ENCODE data around the gene FAM76A.
"Not testable (repeated sequence)": the region's sequence is repeated elsewhere in the genome, so short reads cannot be mapped to it uniquely, and the experiment has no call there.

The FAM76A gene

GRCh38 chr1:27726173-27727044, 648 bp downstream of the FAM76A start:
- peak; percentile 18 to 83 (median 78) for DNase-seq

DNA sequence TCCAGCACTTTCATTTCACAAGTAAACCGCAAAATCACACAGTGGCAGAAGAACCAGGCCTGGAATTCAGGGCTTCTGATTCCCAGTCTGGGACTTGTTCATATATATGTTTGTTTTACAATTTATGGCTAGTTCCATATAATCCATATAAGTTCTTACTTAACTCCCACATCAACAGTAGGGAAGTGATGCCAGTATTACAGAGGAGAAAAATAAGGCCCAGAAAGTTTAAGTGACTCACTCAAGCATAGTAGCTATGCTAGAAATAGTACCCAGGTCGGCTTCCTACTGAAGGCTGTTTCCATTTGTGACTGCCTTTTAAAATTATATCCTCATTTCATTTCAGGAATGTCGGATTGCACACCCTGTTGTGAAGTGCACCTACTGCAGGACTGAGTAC, 1.4 kb downstream of the FAM76A start:
- no peak for DNase-seq

DNA sequence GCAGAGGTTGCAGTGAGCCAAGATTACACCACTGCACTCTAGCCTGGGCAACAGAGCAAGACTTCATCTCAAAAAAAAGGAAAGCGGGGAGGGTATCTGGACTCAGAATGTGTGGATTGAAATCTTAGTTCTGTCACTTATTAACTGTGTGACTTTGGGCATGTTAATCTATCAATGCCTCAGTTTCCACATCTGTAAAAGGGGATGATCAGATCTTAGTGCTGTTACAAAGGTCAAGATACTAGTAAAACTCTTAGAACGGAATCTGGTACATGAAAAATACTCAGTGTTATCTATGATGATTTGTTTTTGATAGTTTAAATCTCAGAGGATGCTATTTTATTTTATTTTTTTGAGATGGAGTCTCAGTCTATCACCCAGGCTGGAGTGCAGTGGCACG, 10.5 kb downstream of the FAM76A start:
- no peak for DNase-seq

DNA sequence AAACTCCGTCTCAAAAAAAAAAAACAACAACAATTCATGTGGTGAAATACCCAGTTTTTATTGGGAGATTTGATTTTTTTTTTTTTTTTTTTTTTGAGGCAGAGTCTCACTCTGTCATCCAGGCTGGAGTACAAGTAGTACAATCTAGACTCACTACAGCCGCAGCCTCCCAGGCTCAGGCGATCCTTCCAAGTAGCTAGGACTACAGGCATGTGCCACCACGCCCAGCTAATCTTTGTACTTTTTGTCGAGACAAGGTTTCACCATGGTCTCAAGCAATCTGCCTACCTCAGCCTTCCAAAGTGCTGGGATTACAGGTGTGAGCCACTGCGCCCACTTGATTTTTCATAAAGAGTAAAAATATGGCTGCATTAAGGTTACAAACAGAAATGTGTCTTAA, 15.4 kb downstream of the FAM76A start:
- no peak for DNase-seq

GRCh38 chr1:27744556-27744955, 18.8 kb downstream of the FAM76A start:
- no peak for DNase-seq

GRCh38 chr1:27745466-27745865, 19.7 kb downstream of the FAM76A start:
- no peak for DNase-seq

- DNase-seq: peak; percentile 11 to 65 (median 20)
Measured at GRCh38 chr1:27752360-27752759, 26.6 kb downstream of the FAM76A start.

GRCh38 chr1:27755286-27755685, 29.5 kb downstream of the FAM76A start:
- DNase-seq: no peak

GRCh38 chr1:27755865-27756264, 30.1 kb downstream of the FAM76A start:
- DNase-seq: no peak

DNA sequence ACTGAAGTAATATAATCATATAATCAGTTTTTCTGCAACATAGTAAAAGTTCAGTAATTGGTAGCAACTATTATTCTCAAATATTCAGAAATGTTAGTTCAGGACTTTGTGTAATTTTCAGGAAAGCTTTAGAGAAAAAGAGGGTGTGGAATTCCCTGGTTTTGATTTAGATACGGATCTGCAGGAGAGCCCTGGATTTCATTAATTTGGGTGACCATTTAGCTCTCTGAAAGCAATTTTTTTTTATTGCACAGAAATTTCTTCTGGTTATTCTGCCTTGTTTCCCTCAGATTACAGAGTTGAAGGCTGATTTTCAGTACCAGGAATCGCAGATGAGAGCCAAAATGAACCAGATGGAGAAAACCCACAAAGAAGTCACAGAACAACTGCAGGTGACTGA, 33.5 kb downstream of the FAM76A start:
- no peak for DNase-seq

DNA sequence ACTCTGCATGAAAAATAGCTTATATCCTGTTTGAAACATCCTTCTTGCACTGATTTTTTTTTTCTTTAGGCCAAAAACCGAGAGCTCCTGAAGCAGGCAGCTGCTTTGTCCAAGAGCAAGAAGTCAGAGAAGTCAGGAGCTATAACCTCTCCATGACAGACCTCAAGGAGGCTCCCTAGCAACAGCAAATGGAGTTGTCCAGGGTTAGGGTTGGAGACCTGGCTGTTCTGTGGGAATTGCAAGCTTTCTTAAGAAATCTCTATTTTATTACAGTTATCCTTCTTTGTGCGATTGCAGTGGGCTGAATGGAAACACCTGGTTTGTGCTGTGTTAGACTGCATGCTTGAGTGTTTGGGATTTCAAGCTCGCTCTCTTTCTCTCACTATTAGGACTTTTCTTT, 34.7 kb downstream of the FAM76A start:
- DNase-seq: no peak

DNA sequence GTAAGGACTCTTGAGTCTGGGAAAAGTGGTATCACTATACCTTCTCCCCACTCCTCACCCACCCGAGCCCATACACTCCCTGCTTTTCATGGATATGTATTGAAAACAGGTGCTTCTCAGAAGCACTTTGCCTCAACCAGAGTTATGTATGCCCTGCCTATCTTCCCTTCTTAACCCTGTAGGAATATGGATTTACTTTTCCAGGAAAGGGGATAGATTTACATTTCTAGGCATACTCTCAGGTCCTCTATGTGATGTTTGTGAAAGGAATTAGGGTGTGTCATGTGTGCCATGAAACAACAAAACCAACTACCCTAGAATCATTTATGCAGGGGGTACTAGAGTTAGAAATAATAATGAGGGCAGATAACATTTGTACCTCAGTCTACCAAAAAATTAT, 36.3 kb downstream of the FAM76A start:
- DNase-seq: no peak

GRCh38 chr1:27763358-27763757, 37.6 kb downstream of the FAM76A start:
- DNase-seq: no peak

GRCh38 chr1:27770293-27770830, 44.6 kb downstream of the FAM76A start:
- peak in 1 of 3 experiments; percentile 13 for DNase-seq

DNA sequence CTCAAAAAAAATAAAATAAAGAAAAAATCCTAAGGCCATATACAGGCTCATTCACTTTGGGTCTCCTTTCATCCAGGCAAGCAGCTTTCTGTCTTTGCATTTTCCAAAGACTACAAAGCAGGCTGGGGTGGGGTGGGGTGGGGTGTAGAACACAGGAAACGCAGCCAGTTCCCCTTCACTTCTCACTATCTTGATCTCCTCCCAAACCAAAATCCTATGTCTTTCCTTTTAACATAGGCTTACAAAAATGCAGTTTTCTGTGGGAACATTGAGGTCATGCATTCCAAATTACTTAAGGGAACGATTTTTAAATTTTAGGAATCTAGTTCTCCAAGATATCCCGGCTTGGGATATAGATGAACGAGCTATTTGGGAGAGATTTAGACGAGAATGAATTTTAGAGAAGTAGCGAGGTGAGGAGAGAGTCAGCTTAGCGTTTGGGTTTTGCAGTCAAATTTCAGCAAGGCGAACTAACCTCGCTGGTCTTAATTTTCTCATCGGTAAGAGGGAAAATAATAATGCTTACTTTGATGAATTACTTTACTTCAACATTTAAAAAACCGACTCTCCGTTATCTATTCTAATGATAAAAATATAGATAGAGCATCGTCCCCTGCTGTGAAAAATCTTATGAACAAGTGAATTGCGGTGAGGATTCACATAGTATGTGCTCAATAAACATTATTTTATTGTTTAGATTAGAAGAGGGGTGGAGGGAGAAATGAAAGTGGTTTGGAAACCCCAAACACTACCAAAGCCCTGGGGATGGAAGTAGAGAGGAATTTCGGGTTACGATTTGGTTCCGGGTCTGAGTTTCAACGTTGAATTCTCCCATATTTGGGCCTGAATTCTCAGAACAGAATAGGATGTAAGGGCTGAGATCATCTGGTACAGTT, 46.5 kb downstream of the FAM76A start:
- DNase-seq: no peak

DNA sequence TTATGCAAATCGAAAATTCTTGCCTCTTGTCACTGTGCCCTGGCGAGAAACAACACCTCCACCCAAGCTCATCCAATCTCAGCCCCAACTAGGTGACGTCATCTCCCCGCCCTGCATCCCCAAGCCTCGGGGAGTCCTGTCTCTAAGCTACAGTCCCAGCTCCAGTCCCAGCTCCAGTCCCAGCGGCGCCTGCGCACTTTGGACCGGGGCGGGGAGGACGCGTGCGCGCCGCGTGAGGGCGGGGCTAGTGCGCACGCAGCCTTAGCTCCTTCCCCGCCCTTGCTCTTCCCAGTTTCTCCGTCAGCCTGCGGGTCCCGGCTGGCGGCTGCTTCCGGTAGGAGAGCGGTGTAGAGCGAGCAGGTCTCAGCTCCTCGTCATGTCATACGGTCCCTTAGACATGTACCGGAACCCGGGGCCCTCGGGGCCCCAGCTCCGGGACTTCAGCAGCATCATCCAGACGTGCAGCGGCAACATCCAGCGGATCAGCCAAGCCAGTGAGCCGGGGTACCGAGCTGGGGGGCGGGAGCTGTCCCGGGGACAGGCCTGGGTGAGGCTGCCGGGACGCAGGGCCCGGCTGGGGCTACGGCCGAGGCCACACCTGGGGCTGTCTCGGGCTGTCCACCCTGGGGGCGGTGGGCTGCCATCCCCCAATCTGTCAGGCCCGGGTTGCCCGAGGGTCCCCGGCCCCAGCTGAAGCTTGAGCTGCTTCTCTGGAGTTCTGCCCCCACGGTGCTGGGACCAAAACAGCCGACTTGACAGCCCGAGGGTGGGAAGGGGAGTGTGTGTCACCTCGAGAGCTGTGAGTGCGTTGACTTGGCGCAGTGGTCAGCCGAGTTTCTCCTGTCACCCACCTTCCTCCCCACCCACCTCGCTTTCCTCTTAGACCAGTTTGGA, 47.4 kb downstream of the FAM76A start, which contains the start of gene STX12:
STX12 (plus strand) TSS at position 288 of the 894 bp plus-strand sequence; CDS start at position 377, 89 bp downstream.
- peak; percentile 97 to 99 (median 97) for DNase-seq

GRCh38 chr1:27773826-27774445, 48.2 kb downstream of the FAM76A start:
- DNase-seq: no peak

DNA sequence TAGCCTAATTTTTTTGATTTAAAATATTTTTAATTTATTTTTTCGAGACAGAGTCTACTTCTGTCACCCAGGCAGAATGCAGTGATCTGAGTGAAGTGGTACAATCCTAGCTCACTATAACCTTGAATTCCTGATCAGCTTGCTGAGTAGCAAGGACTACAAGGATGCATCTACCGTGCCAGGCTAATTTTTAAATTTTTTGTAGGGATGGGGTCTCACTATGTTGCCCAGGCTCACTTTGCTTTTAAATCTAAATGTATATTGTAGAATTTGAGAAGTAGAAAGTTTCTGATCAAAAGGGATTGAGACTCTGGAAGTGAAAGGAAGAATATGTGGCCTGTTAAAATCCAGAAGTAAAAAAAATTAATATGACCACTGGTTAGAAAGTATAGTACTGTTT, 48.9 kb downstream of the FAM76A start:
- no peak for DNase-seq

GRCh38 chr1:27775336-27775735, 49.6 kb downstream of the FAM76A start:
- not testable (repeated sequence) for DNase-seq

DNA sequence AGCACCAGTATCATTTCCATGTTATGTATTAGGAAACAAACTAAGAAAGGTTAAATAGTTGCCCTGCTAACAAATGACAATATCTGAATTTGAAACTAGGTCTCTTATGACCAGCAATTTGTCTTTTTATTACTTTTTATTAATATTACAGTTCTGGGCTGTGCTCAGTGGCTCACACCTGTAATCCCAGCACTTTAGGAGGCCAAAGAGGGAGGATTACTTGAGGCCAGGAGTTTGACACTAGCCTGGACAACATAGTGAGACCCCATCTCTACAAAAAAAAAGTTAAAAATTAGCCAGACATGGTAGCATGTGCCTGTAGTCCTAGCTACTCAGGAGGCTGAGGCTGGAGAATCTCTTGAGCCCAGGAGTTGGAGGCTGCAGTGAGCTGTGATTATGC, 50.5 kb downstream of the FAM76A start:
- DNase-seq: not testable (repeated sequence)

DNA sequence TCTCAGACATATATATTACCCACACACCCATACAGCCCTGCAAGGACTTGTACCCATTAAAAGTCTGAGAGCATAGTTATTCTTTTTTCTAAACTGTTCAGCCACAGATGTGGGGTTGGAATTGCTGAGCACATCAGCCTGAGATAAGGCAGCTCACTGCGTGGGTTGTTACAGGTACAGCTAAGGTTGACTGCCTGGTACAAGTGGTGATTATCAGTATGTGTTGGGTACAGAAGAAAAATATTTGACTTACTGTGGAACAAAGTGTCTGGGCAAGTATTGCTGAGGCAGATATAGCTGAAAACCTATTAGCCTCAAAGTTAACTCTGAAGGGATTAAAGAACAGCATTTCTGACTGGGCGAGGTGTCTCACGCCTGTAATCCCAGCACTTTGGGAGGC, 52.3 kb downstream of the FAM76A start:
- DNase-seq: no peak

DNA sequence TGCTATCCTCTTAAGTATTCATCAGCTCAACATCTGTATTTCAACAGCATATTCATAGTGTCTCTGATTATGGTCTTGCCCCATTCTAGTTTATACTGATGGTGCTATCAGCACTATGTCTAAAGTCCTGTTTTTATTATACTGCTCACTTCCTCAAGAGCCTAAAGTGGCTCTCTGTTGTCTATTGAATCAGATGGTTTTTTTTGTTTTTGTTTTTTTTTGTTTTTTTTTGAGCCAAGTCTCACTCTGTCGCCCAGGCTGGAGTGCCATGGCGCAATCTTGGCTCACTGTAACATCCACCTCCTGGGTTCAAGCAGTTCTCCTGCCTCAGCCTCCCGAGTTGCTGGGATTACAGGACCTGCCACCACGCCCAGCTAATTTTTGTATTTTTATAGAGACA, 53.4 kb downstream of the FAM76A start:
- DNase-seq: no peak

Measured in NCI-H1417 (cell line).